Measurements from ENCODE around the gene WDR90.

WDR90 gene

GRCh38 chr16:640614-641013, 8.6 kb upstream of the WDR90 start:
- DNase-seq: no peak

- peak; percentile 64 for DNase-seq
These were observed 7.6 kb upstream of the WDR90 start, which contains the start of gene MCRIP2 for GRCh38 chr16:641326-642188. TSS of gene MCRIP2 (plus strand) at chr16:641828. CDS start at chr16:641992, 164 bp downstream.

DNA sequence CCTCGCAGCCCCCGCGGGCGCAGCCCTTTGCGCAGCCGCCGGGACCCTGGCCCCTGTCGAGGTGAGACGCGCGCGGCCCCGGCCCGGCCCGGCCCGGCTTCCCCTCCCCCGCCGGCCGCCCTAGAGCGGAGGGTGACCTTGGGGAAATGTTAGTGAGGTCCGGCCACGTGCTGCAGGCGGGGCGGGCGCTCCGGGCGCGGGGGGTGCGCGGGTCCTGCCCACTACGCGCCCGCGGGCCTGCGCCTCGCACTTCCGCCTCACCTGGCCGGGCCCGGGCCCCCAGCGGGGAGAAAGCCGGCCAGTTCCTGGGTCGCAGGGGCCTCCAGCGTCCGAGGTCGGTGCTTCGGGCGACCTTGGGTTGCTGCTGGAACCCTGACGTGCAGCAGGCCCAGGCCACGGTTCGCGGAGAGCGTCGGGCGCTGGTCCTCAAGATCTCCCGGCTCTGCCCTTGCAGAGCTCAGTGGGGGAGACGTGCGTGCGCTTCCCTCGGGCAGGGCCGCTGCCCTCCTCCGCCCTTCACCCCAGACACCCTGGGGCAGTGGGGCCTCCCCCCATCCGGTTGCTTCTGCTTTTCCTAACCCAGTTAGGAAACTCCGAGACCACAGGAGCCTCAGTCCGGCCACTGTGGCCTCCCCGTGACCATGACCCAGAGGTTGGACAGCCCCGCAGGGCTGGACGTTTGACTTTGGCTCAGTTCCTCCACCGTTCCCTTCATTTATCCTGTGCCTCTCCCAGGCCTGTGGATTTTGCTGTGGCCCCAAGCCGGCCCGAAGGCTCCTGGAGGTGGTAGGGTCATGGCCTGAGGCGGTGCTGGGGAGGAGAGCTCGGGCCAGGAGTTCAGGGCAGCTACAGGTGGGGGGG, 6.7 kb upstream of the WDR90 start:
- no peak for DNase-seq

GRCh38 chr16:643050-643368, 6.2 kb upstream of the WDR90 start:
- DNase-seq: no peak

DNA sequence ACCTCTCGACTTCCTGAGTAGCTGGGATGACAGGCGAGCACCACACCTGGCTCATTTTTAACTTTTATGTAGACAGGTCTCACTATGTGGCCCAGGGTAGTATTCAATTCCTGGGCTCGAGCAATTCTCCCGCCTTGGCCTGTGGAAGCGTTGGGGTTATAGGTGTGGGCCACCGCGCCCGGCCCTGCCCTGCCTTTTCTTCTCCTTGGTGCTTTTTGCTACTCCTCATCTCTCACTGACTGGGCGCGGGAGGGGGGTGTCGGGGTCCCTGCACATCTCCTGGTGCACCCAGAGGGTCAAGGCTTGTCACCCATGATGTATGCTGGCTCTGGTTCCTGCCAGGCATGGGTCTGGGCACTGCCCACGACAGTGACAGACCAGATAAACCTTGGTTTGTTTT, 4.6 kb upstream of the WDR90 start:
- DNase-seq: no peak

DNA sequence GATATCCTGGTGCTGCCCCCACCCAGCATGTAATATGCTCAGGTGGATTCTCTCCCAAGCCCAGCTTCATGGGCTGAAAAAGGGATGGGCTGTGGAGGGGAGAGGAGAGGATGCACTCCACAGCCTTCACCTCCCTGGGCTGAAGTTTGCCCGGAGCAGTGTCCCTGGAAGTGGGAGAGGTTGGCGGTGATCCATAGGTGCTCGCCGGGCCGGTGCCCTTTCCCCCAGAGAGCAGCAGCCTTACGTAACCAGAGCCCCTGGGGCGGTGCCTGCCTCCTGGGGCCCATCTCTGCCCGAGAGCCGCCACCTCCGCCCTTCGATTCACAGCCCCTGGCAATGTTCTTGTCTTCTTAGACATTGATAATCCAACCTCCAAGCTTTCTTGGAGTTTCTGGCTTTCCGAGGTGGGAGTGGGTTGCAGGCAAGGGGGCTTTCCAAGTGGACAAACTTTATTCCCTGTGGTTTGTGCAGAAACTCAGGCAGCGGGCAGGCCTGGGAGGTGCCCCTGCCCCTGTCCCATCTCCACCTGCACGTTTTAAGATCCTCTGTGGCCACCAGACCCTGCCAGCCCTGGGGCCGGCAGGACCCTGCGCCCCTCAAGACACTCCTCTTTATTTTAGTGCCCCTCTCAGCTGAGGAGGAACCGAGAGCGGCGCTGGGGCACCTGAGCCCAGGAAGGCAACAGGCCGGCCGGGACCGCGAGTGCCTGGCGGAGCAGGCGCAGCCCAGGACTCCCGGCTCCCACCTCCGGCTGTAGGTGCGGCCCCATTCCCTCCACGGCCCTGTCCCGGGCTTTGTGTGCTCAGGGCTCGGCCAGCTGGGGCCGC, 3.1 kb upstream of the WDR90 start:
- no peak for DNase-seq

- DNase-seq: no peak
These were observed 2.4 kb upstream of the WDR90 start for GRCh38 chr16:646679-647172.

- DNase-seq: no peak
These were observed 1.8 kb upstream of the WDR90 start for GRCh38 chr16:647173-647902.

DNA sequence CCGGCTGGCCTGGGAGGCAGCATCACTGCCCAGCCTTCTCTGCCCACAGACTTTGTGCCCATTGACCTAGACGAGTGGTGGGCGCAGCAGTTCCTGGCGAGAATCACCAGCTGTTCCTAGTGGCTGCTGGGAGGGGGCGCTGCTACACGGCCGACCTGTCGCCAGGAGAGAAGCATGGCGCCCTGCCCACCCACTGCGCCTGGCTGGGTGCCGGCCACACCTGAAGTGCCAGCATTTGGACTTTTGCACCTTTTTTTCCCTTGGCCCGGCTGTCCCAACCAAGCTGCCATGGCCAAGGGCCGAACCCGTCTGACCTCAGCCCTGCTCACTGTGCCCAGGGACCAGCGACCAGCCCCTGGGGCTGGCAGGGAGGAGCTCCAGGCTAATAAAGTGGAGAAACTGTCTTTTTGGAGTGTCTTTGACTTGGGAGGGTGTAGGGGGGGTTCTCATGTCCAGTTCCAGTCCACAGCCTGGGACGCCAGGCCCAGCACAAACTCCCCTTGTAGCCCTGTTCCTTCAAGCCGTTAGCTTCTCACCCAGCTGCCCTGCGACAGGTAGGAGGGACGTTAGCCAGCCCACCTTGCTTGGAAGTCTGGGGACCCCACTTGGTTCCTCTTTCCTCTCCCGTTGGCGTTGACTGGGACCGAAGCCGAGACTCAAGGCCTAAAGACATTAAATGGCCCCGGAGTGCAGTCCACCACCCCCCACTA, 939 bp upstream of the WDR90 start:
- peak; percentile 22 for DNase-seq

- no peak for DNase-seq
These were observed 466 bp downstream of the WDR90 start for GRCh38 chr16:649631-650030.

GRCh38 chr16:651844-652243, 2.7 kb downstream of the WDR90 start:
- DNase-seq: no peak

GRCh38 chr16:652454-653305, 3.5 kb downstream of the WDR90 start:
- no peak for DNase-seq

GRCh38 chr16:654034-654433, 4.9 kb downstream of the WDR90 start:
- DNase-seq: no peak

GRCh38 chr16:657487-657886, 8.3 kb downstream of the WDR90 start:
- no peak for DNase-seq

DNA sequence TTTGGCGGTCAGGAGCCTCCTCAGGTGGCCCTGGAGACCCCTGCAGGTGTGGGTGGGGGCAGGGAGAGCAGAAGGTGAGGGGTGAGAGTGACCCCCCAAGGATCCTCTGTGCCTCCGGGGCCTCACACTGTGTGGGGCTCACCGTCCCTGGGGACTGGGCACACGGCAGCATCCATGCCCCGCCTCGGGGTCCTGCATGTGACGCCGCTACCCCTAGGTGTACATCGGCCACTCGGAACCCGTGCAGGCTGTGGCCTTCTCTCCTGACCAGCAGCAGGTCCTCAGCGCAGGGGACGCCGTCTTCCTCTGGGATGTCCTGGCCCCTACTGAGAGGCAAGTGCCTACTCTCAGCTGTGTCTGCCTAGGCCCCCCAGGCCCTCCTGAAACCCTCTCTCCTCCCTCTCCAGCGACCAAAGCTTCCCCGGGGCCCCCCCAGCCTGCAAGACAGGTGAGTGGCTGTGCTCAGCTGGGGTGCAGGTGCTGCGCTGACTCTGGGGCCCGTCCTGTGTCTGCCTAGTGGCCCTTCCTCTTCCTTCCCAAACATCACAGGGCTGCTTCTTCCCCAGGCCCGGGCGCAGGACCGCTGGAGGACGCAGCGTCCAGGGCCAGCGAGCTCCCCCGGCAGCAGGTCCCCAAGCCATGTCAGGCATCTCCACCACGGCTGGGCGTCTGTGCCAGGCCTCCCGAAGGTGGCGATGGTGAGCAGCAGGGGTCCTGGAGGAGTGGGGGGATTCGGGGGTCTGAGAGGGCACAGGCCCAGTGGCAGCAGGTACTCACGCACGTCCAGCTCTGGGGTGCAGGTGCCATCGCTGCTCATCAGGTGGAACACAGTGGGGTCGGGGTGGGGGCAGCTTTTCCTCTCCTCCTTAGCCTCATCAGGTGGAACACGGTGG, 9.8 kb downstream of the WDR90 start:
- no peak for DNase-seq

GRCh38 chr16:659618-660017, 10.5 kb downstream of the WDR90 start:
- no peak for DNase-seq

GRCh38 chr16:660132-660458, 10.9 kb downstream of the WDR90 start:
- DNase-seq: no peak

- DNase-seq: peak; percentile 77
These were observed 11.5 kb downstream of the WDR90 start for GRCh38 chr16:660459-661183.

All from fibroblast of skin of right biceps (primary cell).